ENCODE results near the gene FYCO1. TPM values are rescaled to one million over a fixed set of nuclear protein-coding genes. Genes with fewer than 3 reads are reported as not detected.

Gene FYCO1
- total RNA-seq, 2 experiments from 2014 or later, result 14.1 to 14.5 TPM

- Mint-ChIP-seq H3K4me3 (no peak overlapping the region), H3K36me3 (ENCODE audit: low read depth) (peaks cover 76% of the 10 kb centered on the region), H3K27ac (peak overlapping the region; percentile 74), H3K9me3 (no peaks in the 10 kb centered on the region), H3K27me3 (no peaks in the 10 kb centered on the region), H3K4me1 (ENCODE audit: low read depth) (peaks cover 66% of the 10 kb centered on the region)
- ChIA-PET CTCF (interaction anchor here (0.8 to 35.9 kb wide), 6 partner anchors 10 to 135 kb away, joined by 3 to 656 read pairs (median 4); partner anchors contain the start of gene LZTFL1), POLR2A (interaction anchor here (1.0 to 2.7 kb wide), 3 partner anchors 10 to 47 kb away, joined by 5 to 13 read pairs (median 5); partner anchors contain the start of gene FYCO1)
- intact Hi-C loops (cut with micrococcal nuclease), result loop anchor here (10.0 kb wide), 1 partner anchor 426 kb away; the partner anchor contains the start of gene CCR5
- DNase-seq (no peak), ATAC-seq (no peak)
- no peak for TF ChIP-seq CTCF (IDR thresholded peaks at IDR 0.05)
Measured at GRCh38 chr3:45948311-45948781, 47.3 kb downstream of the FYCO1 start.

- H3K36me3 Mint-ChIP-seq (ENCODE audit: low read depth), result peaks cover 68% of the 10 kb centered on the region
- no peak for DNase-seq
- TF ChIP-seq CTCF (IDR thresholded peaks at IDR 0.05), result no peak
- intact Hi-C loops (cut with micrococcal nuclease), result loop anchor here (2.0 to 10.0 kb wide), 2 partner anchors 15 to 427 kb away; partner anchors contain the start of gene CCR5
- H3K27me3 Mint-ChIP-seq, result no peaks in the 10 kb centered on the region
- POLR2A ChIA-PET, result interaction anchor here (0.9 to 2.7 kb wide), 5 partner anchors 11 to 48 kb away, joined by 3 to 13 read pairs (median 5); partner anchors contain the start of gene FYCO1
- no peaks in the 10 kb centered on the region for H3K9me3 Mint-ChIP-seq
- H3K4me1 Mint-ChIP-seq (ENCODE audit: low read depth), result peaks cover 72% of the 10 kb centered on the region
- H3K27ac Mint-ChIP-seq, result peak overlapping the region; percentile 73
- CTCF ChIA-PET, result interaction anchor here (0.8 to 35.9 kb wide), 7 partner anchors 9 to 136 kb away, joined by 3 to 656 read pairs (median 3); partner anchors contain the start of gene LZTFL1
- ATAC-seq, result no peak
- H3K4me3 Mint-ChIP-seq, result no peak overlapping the region
Measured at GRCh38 chr3:45947361-45947760, 48.3 kb downstream of the FYCO1 start.

- ATAC-seq (no peak), DNase-seq (peak; percentile 55)
- Mint-ChIP-seq H3K27ac (peak overlapping the region; percentile 70), H3K9me3 (no peaks in the 10 kb centered on the region), H3K4me3 (no peak overlapping the region), H3K4me1 (ENCODE audit: low read depth) (peaks cover 71% of the 10 kb centered on the region), H3K27me3 (no peaks in the 10 kb centered on the region), H3K36me3 (ENCODE audit: low read depth) (peaks cover 63% of the 10 kb centered on the region)
- intact Hi-C loops (cut with micrococcal nuclease), result loop anchor here (2.0 to 10.0 kb wide), 2 partner anchors 16 to 428 kb away; partner anchors contain the start of gene CCR5
- CTCF ChIA-PET, result interaction anchor here (1.0 to 35.9 kb wide), 5 partner anchors 15 to 136 kb away, joined by 3 to 656 read pairs (median 3); partner anchors contain the start of gene LZTFL1
- TF ChIP-seq CTCF (IDR thresholded peaks at IDR 0.05), result no peak
- POLR2A ChIA-PET, result interaction anchor here (0.9 to 2.7 kb wide), 3 partner anchors 16 to 48 kb away, joined by 3 to 13 read pairs (median 3); partner anchors contain the start of gene FYCO1
Measured at GRCh38 chr3:45946875-45947274, 48.7 kb downstream of the FYCO1 start.

GRCh38 chr3:45946307-45946706 lies 49.3 kb downstream of the FYCO1 start:
- no peak for TF ChIP-seq CTCF (IDR thresholded peaks at IDR 0.05)
- H3K27me3 Mint-ChIP-seq, result no peaks in the 10 kb centered on the region
- ChIA-PET POLR2A (interaction anchor here (1.0 to 2.7 kb wide), 5 partner anchors 17 to 49 kb away, joined by 3 to 13 read pairs (median 4); partner anchors contain the start of gene FYCO1), CTCF (interaction anchor here (1.0 to 35.9 kb wide), 6 partner anchors 15 to 137 kb away, joined by 3 to 656 read pairs (median 4); no protein-coding TSS in a partner anchor)
- H3K4me3 Mint-ChIP-seq, result no peak overlapping the region
- no peaks in the 10 kb centered on the region for H3K9me3 Mint-ChIP-seq
- peaks cover 65% of the 10 kb centered on the region for H3K4me1 Mint-ChIP-seq (ENCODE audit: low read depth)
- ATAC-seq, result no peak
- no peak for DNase-seq
- intact Hi-C loops (cut with micrococcal nuclease), result loop anchor here (2.0 to 10.0 kb wide), 2 partner anchors 16 to 428 kb away; partner anchors contain the start of gene CCR5
- H3K36me3 Mint-ChIP-seq (ENCODE audit: low read depth), result peaks cover 59% of the 10 kb centered on the region
- H3K27ac Mint-ChIP-seq, result peak overlapping the region; percentile 70

Measured in activated CD8-positive, alpha-beta T cell treated with anti-CD3 and anti-CD28 coated beads for 36 hours (primary cell).